ENCODE results near the gene TMF1.

Gene TMF1

GRCh38 chr3:68972358-68972979 lies 79.7 kb downstream of the TMF1 start:
- peak; percentile 1 for DNase-seq

Measured in stimulated activated naive CD4-positive, alpha-beta T cell treated with Interleukin-2 at 50 U/mL for 16 hours (primary cell).